ENCODE results near the gene TMSB10.
"Not testable (repeated sequence)": the region's sequence is repeated elsewhere in the genome, so short reads cannot be mapped to it uniquely, and the experiment has no call there.

Gene TMSB10

DNA sequence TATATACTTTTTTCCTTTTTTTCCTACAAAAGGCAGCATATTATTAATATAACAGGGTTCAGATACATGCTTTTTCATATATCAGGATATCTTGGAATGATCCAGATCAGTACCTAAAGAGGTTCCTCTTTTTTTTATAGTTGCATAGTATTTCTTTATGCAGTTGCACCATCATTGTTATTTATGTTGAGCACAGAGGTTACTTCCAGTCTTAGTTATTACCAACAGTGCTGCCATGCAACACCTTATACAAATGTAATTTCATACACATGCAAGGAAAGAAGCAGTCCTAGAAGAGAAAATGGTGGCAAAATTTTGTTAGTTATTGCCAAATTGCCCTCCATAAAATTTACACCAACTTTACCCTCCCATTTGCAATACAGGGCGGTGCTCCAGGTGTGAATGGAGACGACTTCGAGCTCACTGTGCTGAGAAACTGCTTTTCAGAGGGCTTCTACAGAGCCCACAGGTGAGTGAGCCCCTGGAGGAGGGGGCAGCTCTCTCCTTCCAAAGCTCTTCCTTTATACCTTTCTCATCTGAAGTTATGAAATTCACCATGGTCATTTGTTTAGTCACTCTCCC lies 35.5 kb downstream of the TMSB10 start:
- no peak for DNase-seq

DNA sequence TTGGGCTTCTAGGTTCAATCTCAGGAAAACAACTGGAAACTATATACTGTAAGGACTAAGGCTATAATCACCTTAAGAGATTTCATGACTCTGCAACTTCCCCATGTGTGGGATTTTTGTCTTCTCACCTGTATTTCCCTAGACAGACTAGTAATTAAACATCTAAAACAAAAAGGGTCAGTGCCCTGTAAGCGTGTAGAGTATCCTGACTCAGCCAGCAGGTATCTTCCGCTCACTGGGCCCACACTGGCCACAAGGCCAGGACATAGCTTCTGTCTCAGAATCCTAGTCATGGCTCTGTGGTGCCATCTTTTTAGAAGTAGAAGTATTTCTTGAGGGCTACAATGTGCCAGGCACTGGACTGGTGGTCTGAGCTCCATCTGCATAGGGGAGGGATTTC lies 36.7 kb downstream of the TMSB10 start:
- no peak for DNase-seq

GRCh38 chr2:84942964-84943421 lies 37.5 kb downstream of the TMSB10 start:
- no peak for DNase-seq

- no peak for DNase-seq
These were observed 38.9 kb downstream of the TMSB10 start for GRCh38 chr2:84944295-84944909.

- DNase-seq: not testable (repeated sequence)
These were observed 40.4 kb downstream of the TMSB10 start for GRCh38 chr2:84945838-84946203.

- no peak for DNase-seq
These were observed 41.0 kb downstream of the TMSB10 start for GRCh38 chr2:84946204-84947009.

- no peak for DNase-seq
These were observed 41.6 kb downstream of the TMSB10 start for GRCh38 chr2:84947010-84947593.

- no peak for DNase-seq
These were observed 48.1 kb downstream of the TMSB10 start for GRCh38 chr2:84953535-84953934.

DNA sequence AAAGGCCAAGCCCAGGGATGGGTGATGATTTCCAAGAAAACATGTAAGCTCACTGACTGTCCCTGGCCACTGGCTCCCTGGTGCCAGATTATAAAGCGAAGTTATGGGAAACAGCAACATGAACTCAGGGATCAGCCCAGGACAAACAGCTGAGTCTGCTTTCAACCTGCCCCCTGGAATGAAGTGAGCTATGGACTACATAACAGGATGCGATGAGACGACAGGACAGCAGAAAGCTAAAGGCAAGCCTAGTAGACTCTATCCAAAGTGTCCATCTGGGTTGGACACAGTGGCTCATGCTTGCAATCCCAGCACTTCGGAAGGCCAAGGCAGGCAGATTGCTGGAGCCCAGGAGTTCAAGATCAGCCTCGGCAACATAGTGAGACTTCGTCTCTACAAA lies 48.9 kb downstream of the TMSB10 start:
- no peak for DNase-seq

All from NCI-H748 treated with DMSO at 0.1 percent for 48 hours (cell line).